SW 1271 (cell line): ENCODE measurements around the gene CCDC6.
"Not testable (repeated sequence)": the region's sequence is repeated elsewhere in the genome, so short reads cannot be mapped to it uniquely, and the experiment has no call there.

Source experiments
- DNase-seq, 2 experiments: peaks; one replicate each; lab custom pipeline; 2025; lab: John Stamatoyannopoulos, UW

CCDC6 gene

GRCh38 chr10:59880971-59881510, 25.3 kb downstream of the CCDC6 start:
- DNase-seq, result no peak

GRCh38 chr10:59880019-59880717, 26.2 kb downstream of the CCDC6 start:
- no peak for DNase-seq

GRCh38 chr10:59879363-59879913, 26.9 kb downstream of the CCDC6 start:
- DNase-seq, result no peak

GRCh38 chr10:59878915-59879314, 27.4 kb downstream of the CCDC6 start:
- no peak for DNase-seq

GRCh38 chr10:59878289-59878688, 28.1 kb downstream of the CCDC6 start:
- DNase-seq, result no peak

- no peak for DNase-seq
Observed at GRCh38 chr10:59877191-59877671, 29.1 kb downstream of the CCDC6 start.

- DNase-seq, result no peak
Observed at GRCh38 chr10:59876695-59877094, 29.7 kb downstream of the CCDC6 start.

GRCh38 chr10:59876208-59876607, 30.1 kb downstream of the CCDC6 start:
- DNase-seq, result not testable (repeated sequence)

GRCh38 chr10:59873896-59874295, 32.5 kb downstream of the CCDC6 start:
- no peak for DNase-seq

GRCh38 chr10:59872892-59873463, 33.4 kb downstream of the CCDC6 start:
- no peak for DNase-seq

GRCh38 chr10:59870152-59870551, 36.2 kb downstream of the CCDC6 start:
- DNase-seq, result no peak

GRCh38 chr10:59869594-59869940, 36.8 kb downstream of the CCDC6 start:
- DNase-seq, result no peak

GRCh38 chr10:59868696-59869593, 37.4 kb downstream of the CCDC6 start:
- DNase-seq, result no peak

- no peak for DNase-seq
Observed at GRCh38 chr10:59867590-59867989, 38.8 kb downstream of the CCDC6 start.

- no peak for DNase-seq
Observed at GRCh38 chr10:59865101-59865500, 41.3 kb downstream of the CCDC6 start.

GRCh38 chr10:59864141-59864962, 42.0 kb downstream of the CCDC6 start:
- no peak for DNase-seq

- no peak for DNase-seq
Observed at GRCh38 chr10:59859570-59859969, 46.8 kb downstream of the CCDC6 start.

GRCh38 chr10:59857921-59858320, 48.4 kb downstream of the CCDC6 start:
- DNase-seq, result no peak

GRCh38 chr10:59857049-59857448, 49.3 kb downstream of the CCDC6 start:
- no peak for DNase-seq

- no peak for DNase-seq
Observed at GRCh38 chr10:59856104-59856503, 50.3 kb downstream of the CCDC6 start.

GRCh38 chr10:59854571-59854970, 51.8 kb downstream of the CCDC6 start:
- DNase-seq, result no peak
